T-helper 17 cell (primary cell): ENCODE results near the gene DCP1A. TPM values are rescaled to one million over a fixed set of nuclear protein-coding genes. Genes with fewer than 3 reads are reported as not detected.
"Not testable (repeated sequence)": the region's sequence is repeated elsewhere in the genome, so short reads cannot be mapped to it uniquely, and the experiment has no call there.

Source experiments
- ATAC-seq: fragments of 150-1000 bp; cut with Tn5 transposase; 2 replicates; pipeline ENCODE4 v1.10.0; 2021; ENCODE audit warnings: mild to moderate bottlenecking, moderate library complexity
- DNase-seq, 3 donors: peaks; one replicate each; pipeline versions ENCODE4 v3.0.0 to v3.0.0-alpha.2; 2020 to 2021
- H3K9me3 ChIP-seq: one replicate; pipeline ENCODE4 v1.7.0; 2013; ENCODE audit warnings: low read length, mild to moderate bottlenecking; ENCODE audit not compliant: control insufficient read depth, poor library complexity, severe bottlenecking
- H3K27ac Mint-ChIP-seq: one replicate; pipeline ENCODE4 v1.8.0; 2022; ENCODE audit warnings: mild to moderate bottlenecking, moderate library complexity, mixed read lengths
- H3K27me3 Mint-ChIP-seq: one replicate; pipeline ENCODE4 v1.8.0; 2022; ENCODE audit warnings: mixed read lengths
- H3K36me3 Mint-ChIP-seq: one replicate; pipeline ENCODE4 v1.8.0; 2022; ENCODE audit warnings: low read depth, mixed read lengths
- H3K4me1 Mint-ChIP-seq: one replicate; pipeline ENCODE4 v1.8.0; 2022; ENCODE audit warnings: mild to moderate bottlenecking, mixed read lengths
- H3K4me3 Mint-ChIP-seq: one replicate; pipeline ENCODE4 v1.8.0; 2022; ENCODE audit warnings: mild to moderate bottlenecking, moderate library complexity, mixed read lengths
- total RNA-seq, 4 donors: library from RNA in 2 of 4; stranded (reverse) in 2 of 4; gene quantifications; one replicate each; pipeline ENCODE4 v1.2.3 and lab custom pipeline; 2022 to 2026

DCP1A gene
- total RNA-seq, 2 donors from 2014 or later, result 47.9 to 50.1 TPM

- Mint-ChIP-seq H3K27ac (no peak overlapping the region), H3K4me1 (peaks cover 7% of the 10 kb centered on the region), H3K4me3 (no peak overlapping the region), H3K36me3 (no peaks in the 10 kb centered on the region), H3K27me3 (no peaks in the 10 kb centered on the region)
- no peaks in the 10 kb centered on the region for H3K9me3 ChIP-seq
- ATAC-seq, result no peak
- DNase-seq, result no peak
Observed at GRCh38 chr3:53273146-53273670, 74.1 kb downstream of the DCP1A start.

DNA sequence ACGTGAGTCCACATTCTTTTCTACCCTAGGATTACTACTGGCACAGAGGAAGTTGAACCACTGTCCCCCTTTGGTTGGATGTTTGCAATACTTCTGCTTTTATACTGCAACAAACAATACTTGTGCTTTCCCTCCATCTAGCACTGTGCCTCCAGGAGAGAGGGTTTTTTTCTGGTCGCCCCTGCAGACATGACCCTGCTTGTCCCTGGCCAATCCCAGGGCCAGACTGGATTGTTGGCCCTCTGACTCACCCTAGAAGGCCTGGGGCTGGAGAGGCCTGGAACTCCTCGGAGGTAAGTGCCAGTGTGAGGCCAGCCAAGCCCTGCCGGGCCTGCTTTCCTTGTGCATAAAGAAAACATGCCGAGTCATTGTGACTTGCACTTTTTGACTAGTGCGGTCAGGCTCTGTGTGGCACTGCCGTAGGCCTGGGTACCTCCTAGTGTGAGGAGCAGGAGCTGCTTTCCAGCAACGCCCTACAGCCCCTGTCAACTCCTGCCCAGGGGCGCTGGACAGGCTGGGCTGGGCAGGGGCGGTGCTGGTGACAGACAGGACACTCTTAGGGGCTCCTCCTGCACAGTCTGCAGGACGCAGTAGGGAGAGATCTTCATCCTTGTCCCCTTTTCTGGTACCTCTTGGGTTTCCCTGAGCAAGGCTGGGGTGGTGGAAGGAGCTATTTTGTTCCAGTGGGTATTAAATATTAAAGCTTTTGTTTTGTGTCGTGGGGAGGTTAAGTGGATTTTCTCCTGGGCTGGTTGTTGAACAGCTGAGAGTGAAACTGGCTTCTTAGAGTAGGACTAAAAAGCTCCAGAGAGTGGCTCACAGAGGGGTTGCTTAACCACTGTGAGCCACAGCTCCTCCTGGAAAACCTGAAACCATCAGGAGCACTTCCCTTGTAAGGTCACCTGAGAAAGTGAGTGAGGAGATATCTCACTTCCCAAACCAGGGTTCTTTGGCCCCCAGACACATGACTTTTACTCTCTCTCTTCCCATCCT, 77.2 kb downstream of the DCP1A start:
- ATAC-seq (peak; percentile 42), DNase-seq (no peak)
- no peak overlapping the region for H3K4me3 Mint-ChIP-seq
- peaks cover 7% of the 10 kb centered on the region for H3K4me1 Mint-ChIP-seq
- H3K36me3 Mint-ChIP-seq, result no peaks in the 10 kb centered on the region
- no peak overlapping the region for H3K27ac Mint-ChIP-seq
- no peaks in the 10 kb centered on the region for H3K9me3 ChIP-seq
- H3K27me3 Mint-ChIP-seq, result no peaks in the 10 kb centered on the region

GRCh38 chr3:53269193-53269592, 78.2 kb downstream of the DCP1A start:
- H3K9me3 ChIP-seq, H3K27ac Mint-ChIP-seq, ATAC-seq, H3K36me3 Mint-ChIP-seq, H3K4me3 Mint-ChIP-seq, H3K4me1 Mint-ChIP-seq, H3K27me3 Mint-ChIP-seq, DNase-seq: not testable (repeated sequence)

DNA sequence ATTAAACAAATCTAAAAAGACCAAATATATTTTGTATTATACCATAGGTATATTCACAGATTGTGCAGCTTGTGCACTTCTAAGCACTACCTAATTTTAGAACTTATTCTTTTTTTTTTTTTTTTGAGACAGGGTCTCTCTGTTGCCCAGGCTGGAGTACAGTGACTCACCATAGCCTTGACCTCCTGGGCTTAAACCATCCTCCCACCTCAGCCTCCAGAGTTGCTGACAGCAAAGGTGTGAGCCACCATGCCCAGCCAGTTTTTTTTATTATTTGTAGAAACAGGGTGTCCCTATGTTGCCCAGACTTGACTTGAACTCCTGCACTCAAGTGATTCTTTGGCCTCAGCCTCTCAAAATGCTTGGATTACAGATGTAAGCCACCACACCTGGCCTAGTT, 79.6 kb downstream of the DCP1A start:
- DNase-seq (no peak), ATAC-seq (no peak)
- Mint-ChIP-seq H3K27ac (no peak overlapping the region), H3K4me3 (no peak overlapping the region), H3K36me3 (no peaks in the 10 kb centered on the region), H3K4me1 (peaks cover 3% of the 10 kb centered on the region), H3K27me3 (no peaks in the 10 kb centered on the region)
- H3K9me3 ChIP-seq, result no peaks in the 10 kb centered on the region

DNA sequence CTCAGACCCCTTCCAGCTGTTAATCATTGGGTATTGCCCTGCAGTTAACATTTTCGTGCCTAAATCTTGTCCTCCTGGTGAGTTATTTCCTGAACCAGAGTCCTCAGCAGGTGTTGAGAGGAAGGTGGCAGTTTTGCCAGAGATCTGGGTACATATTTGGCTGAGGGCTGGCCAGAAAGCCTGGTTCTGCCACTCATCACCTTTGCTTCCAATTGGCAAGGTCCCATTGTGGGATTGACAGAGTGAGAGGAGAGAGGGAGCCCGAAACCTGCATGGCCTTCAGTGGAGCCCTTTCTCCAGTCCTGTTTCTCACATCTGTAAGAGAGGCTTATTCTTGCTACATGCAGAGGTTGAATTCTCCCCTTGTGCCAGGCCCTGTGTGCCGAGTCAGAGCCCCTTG, 82.6 kb downstream of the DCP1A start:
- DNase-seq, result no peak
- Mint-ChIP-seq H3K36me3 (no peaks in the 10 kb centered on the region), H3K4me1 (peaks cover 3% of the 10 kb centered on the region), H3K4me3 (no peak overlapping the region), H3K27me3 (no peaks in the 10 kb centered on the region), H3K27ac (no peak overlapping the region)
- ATAC-seq, result no peak
- no peaks in the 10 kb centered on the region for H3K9me3 ChIP-seq

DNA sequence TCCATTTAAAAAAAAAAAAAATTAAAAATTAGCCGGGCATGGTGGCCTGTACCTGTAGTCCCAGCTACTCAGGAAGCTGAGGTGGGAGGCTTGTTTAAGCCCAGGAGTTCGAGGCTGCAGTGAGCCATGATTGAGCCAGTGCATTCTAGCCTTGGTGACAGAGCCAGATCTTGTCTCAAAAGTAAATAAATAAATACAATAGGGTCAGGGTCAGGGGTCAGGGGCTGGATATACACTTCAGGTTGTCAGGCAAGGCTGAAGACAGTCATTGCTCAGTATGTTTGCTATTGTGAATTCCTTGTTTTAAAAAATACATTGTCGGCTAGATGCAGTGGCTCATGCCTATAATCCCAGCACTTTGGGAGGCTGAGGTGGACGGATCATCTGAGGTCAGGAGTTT, 83.4 kb downstream of the DCP1A start:
- H3K9me3 ChIP-seq, result no peaks in the 10 kb centered on the region
- H3K27me3 Mint-ChIP-seq, result no peaks in the 10 kb centered on the region
- ATAC-seq, result no peak
- H3K4me3 Mint-ChIP-seq, result no peak overlapping the region
- peaks cover 3% of the 10 kb centered on the region for H3K4me1 Mint-ChIP-seq
- no peaks in the 10 kb centered on the region for H3K36me3 Mint-ChIP-seq
- no peak overlapping the region for H3K27ac Mint-ChIP-seq
- no peak for DNase-seq

- H3K9me3 ChIP-seq, result no peaks in the 10 kb centered on the region
- no peak overlapping the region for H3K4me3 Mint-ChIP-seq
- DNase-seq (no peak), ATAC-seq (no peak)
- no peaks in the 10 kb centered on the region for H3K4me1 Mint-ChIP-seq
- peak overlapping the region; percentile 63 for H3K27ac Mint-ChIP-seq
- H3K27me3 Mint-ChIP-seq, result no peaks in the 10 kb centered on the region
- H3K36me3 Mint-ChIP-seq, result no peaks in the 10 kb centered on the region
Observed at GRCh38 chr3:53261712-53262111, 85.6 kb downstream of the DCP1A start.

GRCh38 chr3:53260286-53260785, 87.0 kb downstream of the DCP1A start:
- no peaks in the 10 kb centered on the region for H3K27me3 Mint-ChIP-seq
- H3K27ac Mint-ChIP-seq, result no peak overlapping the region
- ATAC-seq (no peak), DNase-seq (no peak)
- H3K4me3 Mint-ChIP-seq, result no peak overlapping the region
- H3K4me1 Mint-ChIP-seq, result no peaks in the 10 kb centered on the region
- H3K36me3 Mint-ChIP-seq, result no peaks in the 10 kb centered on the region
- no peaks in the 10 kb centered on the region for H3K9me3 ChIP-seq

- DNase-seq, result no peak
- no peaks in the 10 kb centered on the region for H3K9me3 ChIP-seq
- Mint-ChIP-seq H3K27me3 (no peaks in the 10 kb centered on the region), H3K36me3 (no peaks in the 10 kb centered on the region), H3K4me3 (no peak overlapping the region), H3K27ac (no peak overlapping the region), H3K4me1 (peaks cover 4% of the 10 kb centered on the region)
- ATAC-seq, result no peak
Observed at GRCh38 chr3:53259427-53260259, 87.7 kb downstream of the DCP1A start.

- no peak for DNase-seq
- H3K4me1 Mint-ChIP-seq, result peaks cover 10% of the 10 kb centered on the region
Observed at GRCh38 chr3:53258600-53259426, 88.5 kb downstream of the DCP1A start.

GRCh38 chr3:53257465-53257864, 89.9 kb downstream of the DCP1A start:
- no peaks in the 10 kb centered on the region for H3K36me3 Mint-ChIP-seq
- peaks cover 17% of the 10 kb centered on the region for H3K4me1 Mint-ChIP-seq
- DNase-seq (no peak), ATAC-seq (no peak)
- H3K27me3 Mint-ChIP-seq, result no peaks in the 10 kb centered on the region
- H3K27ac Mint-ChIP-seq, result no peak overlapping the region
- no peaks in the 10 kb centered on the region for H3K9me3 ChIP-seq
- H3K4me3 Mint-ChIP-seq, result no peak overlapping the region

More at GRCh38 chr3:53258600-53259426, 88.5 kb downstream of the DCP1A start:
- Mint-ChIP-seq H3K27me3 (no peaks in the 10 kb centered on the region), H3K4me3 (no peak overlapping the region), H3K36me3 (no peaks in the 10 kb centered on the region), H3K27ac (no peak overlapping the region)
- no peak for ATAC-seq
- no peaks in the 10 kb centered on the region for H3K9me3 ChIP-seq

DNA sequence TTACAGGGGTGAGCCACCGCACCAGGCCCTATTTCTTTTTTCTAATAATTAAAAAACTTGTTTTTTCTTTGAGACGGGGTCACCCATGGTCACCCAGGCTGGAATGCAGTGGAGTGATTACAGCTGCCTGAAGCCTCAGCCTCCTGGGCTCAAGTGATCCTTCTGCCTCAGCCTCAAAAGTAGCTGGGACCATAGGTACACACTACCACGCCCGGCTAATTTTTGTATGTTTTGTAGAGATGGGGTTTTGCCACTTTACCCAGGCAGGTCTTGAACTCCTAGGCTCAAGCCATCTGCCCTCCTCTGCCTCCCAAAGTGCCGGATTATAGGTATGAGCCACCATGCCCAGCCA, 90.7 kb downstream of the DCP1A start:
- ATAC-seq, result no peak
- Mint-ChIP-seq H3K27ac (peak overlapping the region; percentile 34), H3K4me3 (peak overlapping the region; percentile 94)

More for the DNA sequence above, 90.7 kb downstream of the DCP1A start:
- Mint-ChIP-seq H3K27me3 (no peaks in the 10 kb centered on the region), H3K4me1 (peaks cover 20% of the 10 kb centered on the region), H3K36me3 (no peaks in the 10 kb centered on the region)
- H3K9me3 ChIP-seq, result no peaks in the 10 kb centered on the region
- DNase-seq, result no peak
